NCI-H2171 (cell line): ENCODE measurements around the gene SLC39A9.
"Not testable (repeated sequence)": the region's sequence is repeated elsewhere in the genome, so short reads cannot be mapped to it uniquely, and the experiment has no call there.

Experiments used
- DNase-seq: peaks from one replicate; lab custom pipeline; 2025; lab: John Stamatoyannopoulos, UW

The SLC39A9 gene

GRCh38 chr14:69478055-69478454 is 79.6 kb downstream of the SLC39A9 start:
- DNase-seq: not testable (repeated sequence)

- no peak for DNase-seq
Measured at GRCh38 chr14:69479696-69480095, 81.2 kb downstream of the SLC39A9 start.

- no peak for DNase-seq
Measured at GRCh38 chr14:69480136-69480535, 81.6 kb downstream of the SLC39A9 start.

- DNase-seq: no peak
Measured at GRCh38 chr14:69481815-69482568, 83.5 kb downstream of the SLC39A9 start.

GRCh38 chr14:69483765-69484443 is 85.4 kb downstream of the SLC39A9 start:
- peak; percentile 39 for DNase-seq

GRCh38 chr14:69484444-69485314 is 86.2 kb downstream of the SLC39A9 start, which contains the start of gene PLEKHD1:
Gene PLEKHD1, plus strand, starts transcription at chr14:69484728. Its CDS starts 238 bp downstream, at chr14:69484966.
- DNase-seq: no peak

GRCh38 chr14:69485315-69485660 is 86.8 kb downstream of the SLC39A9 start:
- DNase-seq: no peak

- no peak for DNase-seq
Measured at GRCh38 chr14:69485701-69486100, 87.2 kb downstream of the SLC39A9 start.

GRCh38 chr14:69487226-69487625 is 88.7 kb downstream of the SLC39A9 start:
- no peak for DNase-seq

GRCh38 chr14:69487771-69488170 is 89.3 kb downstream of the SLC39A9 start:
- no peak for DNase-seq

GRCh38 chr14:69489495-69489894 is 91.0 kb downstream of the SLC39A9 start:
- no peak for DNase-seq

GRCh38 chr14:69490219-69490918 is 91.9 kb downstream of the SLC39A9 start:
- DNase-seq: no peak

GRCh38 chr14:69491193-69491592 is 92.7 kb downstream of the SLC39A9 start:
- no peak for DNase-seq

GRCh38 chr14:69493038-69493437 is 94.5 kb downstream of the SLC39A9 start:
- no peak for DNase-seq

- DNase-seq: no peak
Measured at GRCh38 chr14:69493791-69494190, 95.3 kb downstream of the SLC39A9 start.

GRCh38 chr14:69495341-69495921 is 96.9 kb downstream of the SLC39A9 start:
- peak; percentile 38 for DNase-seq

- not testable (repeated sequence) for DNase-seq
Measured at GRCh38 chr14:69497866-69498265, 99.4 kb downstream of the SLC39A9 start.

GRCh38 chr14:69498286-69498685 is 99.8 kb downstream of the SLC39A9 start:
- DNase-seq: not testable (repeated sequence)

GRCh38 chr14:69499436-69499835 is 100.9 kb downstream of the SLC39A9 start:
- no peak for DNase-seq

GRCh38 chr14:69500096-69500495 is 101.6 kb downstream of the SLC39A9 start:
- DNase-seq: no peak

GRCh38 chr14:69500736-69501135 is 102.2 kb downstream of the SLC39A9 start:
- DNase-seq: peak; percentile 95
